A549 treated with CpdA at 1 μM for 4 hours (cell line): ENCODE measurements around the gene SIRPB2. TPM values are rescaled to one million over a fixed set of nuclear protein-coding genes. Genes with fewer than 3 reads are reported as not detected.

ENCODE experiments used
- total RNA-seq: library from RNA; stranded (reverse); fragments of 200-300 nt; extraction: Qiagen RNA extraction; gene quantifications from 5 replicates; pipeline ENCODE4 v1.2.3, GENCODE V29; 2022; ENCODE audit warnings: low read depth

The SIRPB2 gene
- not detected in 5 replicates for total RNA-seq

GRCh38 chr20:1491281-1491840 is at the start of gene SIRPB2:
Gene SIRPB2 (minus strand): TSS chr20:1491420. CDS start chr20:1491359, 61 bp downstream.

GRCh38 chr20:1466211-1467081 is 24.8 kb downstream of the SIRPB2 start, which contains the start of gene NSFL1C:
Gene NSFL1C (minus strand): TSS chr20:1466849. CDS start chr20:1466824, 25 bp downstream.

Other genes with a start within 250 kb of the SIRPB2 start
- gene SNPH, start 225.1 kb downstream of the SIRPB2 start, total RNA-seq: 4.0 to 5.6 TPM (median 4.5 TPM) in 5 replicates
- gene SDCBP2, start 162.3 kb downstream of the SIRPB2 start, total RNA-seq: 0.71 to 1.1 TPM (median 0.99 TPM) in 5 replicates
- gene FKBP1A, start 98.4 kb downstream of the SIRPB2 start, total RNA-seq: 495 to 535 TPM (median 512 TPM) in 5 replicates
- 113 to 129 TPM (median 120 TPM) in 5 replicates for gene NSFL1C, start 24.6 kb downstream of the SIRPB2 start, total RNA-seq
- gene SIRPD, start 66.3 kb upstream of the SIRPB2 start, total RNA-seq: not detected in 5 replicates
- gene SIRPB1, start 128.6 kb upstream of the SIRPB2 start, total RNA-seq: 0.57 to 0.80 TPM (median 0.65 TPM) in 5 replicates
- not detected in 5 replicates for gene SIRPG, start 166.4 kb upstream of the SIRPB2 start, total RNA-seq